DND-41 (cell line): Measurements from ENCODE around the gene SPINT4.

ENCODE experiments used
- EZH2 ChIP-seq: IDR thresholded peaks from 3 replicates; pipeline ENCODE4 v1.6.1; 2012; ENCODE audit warnings: borderline replicate concordance, low read depth, mild to moderate bottlenecking, moderate library complexity, low read length, inconsistent platforms; ENCODE audit not compliant: severe bottlenecking
- TF ChIP-seq, protein P1 (sequence below): IDR thresholded peaks from 2 replicates; pipeline ENCODE4 v1.5.1; 2012; ENCODE audit warnings: borderline replicate concordance, low read length, moderate library complexity, mild to moderate bottlenecking; ENCODE audit not compliant: poor library complexity, severe bottlenecking; ENCODE audit errors: extremely low read depth

DNA sequence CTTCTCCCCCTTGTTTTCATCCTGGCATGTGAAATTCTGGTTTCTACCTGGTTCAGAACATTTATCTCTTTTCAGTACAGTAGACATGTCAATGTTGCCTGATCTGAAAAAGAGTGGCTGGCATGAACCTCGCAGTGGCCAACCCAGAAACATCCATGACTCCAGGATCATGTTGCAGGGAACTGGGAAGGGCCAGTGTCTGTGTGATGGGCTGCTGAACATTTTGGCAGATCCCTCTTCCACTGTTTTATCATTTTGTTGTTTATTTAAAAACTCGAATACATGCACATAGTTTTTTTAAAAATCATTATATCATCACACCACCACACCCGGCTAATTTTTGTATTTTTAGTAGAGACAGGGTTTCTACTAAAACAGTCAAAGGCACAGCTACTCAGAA, 50.5 kb downstream of the SPINT4 start:
- TF ChIP-seq, protein P1, sequence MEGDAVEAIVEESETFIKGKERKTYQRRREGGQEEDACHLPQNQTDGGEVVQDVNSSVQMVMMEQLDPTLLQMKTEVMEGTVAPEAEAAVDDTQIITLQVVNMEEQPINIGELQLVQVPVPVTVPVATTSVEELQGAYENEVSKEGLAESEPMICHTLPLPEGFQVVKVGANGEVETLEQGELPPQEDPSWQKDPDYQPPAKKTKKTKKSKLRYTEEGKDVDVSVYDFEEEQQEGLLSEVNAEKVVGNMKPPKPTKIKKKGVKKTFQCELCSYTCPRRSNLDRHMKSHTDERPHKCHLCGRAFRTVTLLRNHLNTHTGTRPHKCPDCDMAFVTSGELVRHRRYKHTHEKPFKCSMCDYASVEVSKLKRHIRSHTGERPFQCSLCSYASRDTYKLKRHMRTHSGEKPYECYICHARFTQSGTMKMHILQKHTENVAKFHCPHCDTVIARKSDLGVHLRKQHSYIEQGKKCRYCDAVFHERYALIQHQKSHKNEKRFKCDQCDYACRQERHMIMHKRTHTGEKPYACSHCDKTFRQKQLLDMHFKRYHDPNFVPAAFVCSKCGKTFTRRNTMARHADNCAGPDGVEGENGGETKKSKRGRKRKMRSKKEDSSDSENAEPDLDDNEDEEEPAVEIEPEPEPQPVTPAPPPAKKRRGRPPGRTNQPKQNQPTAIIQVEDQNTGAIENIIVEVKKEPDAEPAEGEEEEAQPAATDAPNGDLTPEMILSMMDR, result no peak
- TF ChIP-seq EZH2, result no peak
